Fibroblast of lung (primary cell): ENCODE results near the gene SAMD11. TPM values are rescaled to one million over a fixed set of nuclear protein-coding genes. Genes with fewer than 3 reads are reported as not detected.
"Not testable (repeated sequence)": the region's sequence is repeated elsewhere in the genome, so short reads cannot be mapped to it uniquely, and the experiment has no call there.

Source experiments
- DNase-seq, 2 donors: peaks; one replicate each; pipeline versions ENCODE4 v3.0.0 to v3.0.0-alpha.2; 2010; ENCODE audit warnings: low read depth in 2 of 2
- H2AFZ ChIP-seq: 2 replicates; pipeline ENCODE4 v1.5.1; 2012; ENCODE audit warnings: low read length, control low read depth, inconsistent platforms
- H3K27ac ChIP-seq: 2 replicates; pipeline ENCODE4 v1.5.1; 2011; ENCODE audit warnings: low read length, control low read depth; ENCODE audit not compliant: insufficient read depth
- H3K27me3 ChIP-seq: 2 replicates; pipeline ENCODE4 v1.5.1; 2011; ENCODE audit warnings: mild to moderate bottlenecking, low read length; ENCODE audit not compliant: control insufficient read depth, insufficient read depth
- H3K36me3 ChIP-seq: 2 replicates; pipeline ENCODE4 v1.5.1; 2011; ENCODE audit warnings: low read length; ENCODE audit not compliant: control insufficient read depth, insufficient read depth
- H3K4me1 ChIP-seq: 2 replicates; pipeline ENCODE4 v1.5.1; 2011; ENCODE audit warnings: low read length; ENCODE audit not compliant: control insufficient read depth, insufficient read depth; ENCODE audit errors: extremely low read depth
- H3K4me2 ChIP-seq: 2 replicates; pipeline ENCODE4 v1.5.1; 2011; ENCODE audit warnings: low read length, control low read depth; ENCODE audit not compliant: insufficient read depth; ENCODE audit errors: extremely low read depth
- H3K4me3 ChIP-seq, 4 experiments: fragments of 200-600 bp in 1 of 4; sonication (generic) in 1 of 4; replicated peaks in 1 of 4; 2 replicates each; pipeline ENCODE4 v1.5.1; 2011 to 2016; ENCODE audit warnings: low read length in 4 of 4, low read depth in 3 of 4, mild to moderate bottlenecking in 3 of 4, control low read depth in 2 of 4, inconsistent platforms in 1 of 4, mixed read lengths in 1 of 4; ENCODE audit not compliant: insufficient read depth in 1 of 4; ENCODE audit errors: control extremely low read depth in 1 of 4
- H3K79me2 ChIP-seq: 2 replicates; pipeline ENCODE4 v1.5.1; 2012; ENCODE audit warnings: mild to moderate bottlenecking, low read length, inconsistent platforms; ENCODE audit not compliant: control insufficient read depth, insufficient read depth
- H3K9ac ChIP-seq: 2 replicates; pipeline ENCODE4 v1.5.1; 2011; ENCODE audit warnings: mild to moderate bottlenecking, low read length, control low read depth; ENCODE audit not compliant: insufficient read depth
- H3K9me3 ChIP-seq: 2 replicates; pipeline ENCODE4 v1.5.1; 2012; ENCODE audit warnings: low read depth, low read length; ENCODE audit not compliant: control insufficient read depth, insufficient read depth
- H4K20me1 ChIP-seq: 2 replicates; pipeline ENCODE4 v1.5.1; 2011; ENCODE audit warnings: low read length; ENCODE audit not compliant: control insufficient read depth, insufficient read depth; ENCODE audit errors: extremely low read depth
- CTCF ChIP-seq, 2 donors: IDR thresholded peaks in 1 of 2; conservative IDR thresholded peaks in 1 of 2; 1 replicate in 1 of 2; 2 replicates in 1 of 2; pipeline ENCODE4 v1.5.1; 2011 to 2012; ENCODE audit warnings: low read length in 2 of 2, control low read depth in 1 of 2, inconsistent platforms in 1 of 2, low read depth in 1 of 2, mild to moderate bottlenecking in 1 of 2
- EZH2 ChIP-seq: IDR thresholded peaks from 2 replicates; pipeline ENCODE4 v1.5.1; 2012; ENCODE audit warnings: low read length, control low read depth, mild to moderate bottlenecking; ENCODE audit errors: missing control alignments
- polyA plus RNA-seq, 2 donors: library from polyadenylated mRNA; depleted of rRNA in 1 of 2; stranded (reverse) in 1 of 2; unstranded in 1 of 2; fragments of >200 nt; gene quantifications; 2 replicates each; pipeline ENCODE4 v1.2.1, GENCODE V29; 2011 to 2012; ENCODE audit warnings: missing spikeins in 1 of 2
- total RNA-seq: library from RNA; depleted of rRNA; stranded (reverse); fragments of >200 nt; gene quantifications from 2 replicates; pipeline ENCODE4 v1.2.1, GENCODE V29; 2014

The SAMD11 gene
- total and polyA plus RNA-seq, 2 donors (not counting 1 experiment from before 2014, with no cell fraction given): 0.40 to 3.8 TPM

DNA sequence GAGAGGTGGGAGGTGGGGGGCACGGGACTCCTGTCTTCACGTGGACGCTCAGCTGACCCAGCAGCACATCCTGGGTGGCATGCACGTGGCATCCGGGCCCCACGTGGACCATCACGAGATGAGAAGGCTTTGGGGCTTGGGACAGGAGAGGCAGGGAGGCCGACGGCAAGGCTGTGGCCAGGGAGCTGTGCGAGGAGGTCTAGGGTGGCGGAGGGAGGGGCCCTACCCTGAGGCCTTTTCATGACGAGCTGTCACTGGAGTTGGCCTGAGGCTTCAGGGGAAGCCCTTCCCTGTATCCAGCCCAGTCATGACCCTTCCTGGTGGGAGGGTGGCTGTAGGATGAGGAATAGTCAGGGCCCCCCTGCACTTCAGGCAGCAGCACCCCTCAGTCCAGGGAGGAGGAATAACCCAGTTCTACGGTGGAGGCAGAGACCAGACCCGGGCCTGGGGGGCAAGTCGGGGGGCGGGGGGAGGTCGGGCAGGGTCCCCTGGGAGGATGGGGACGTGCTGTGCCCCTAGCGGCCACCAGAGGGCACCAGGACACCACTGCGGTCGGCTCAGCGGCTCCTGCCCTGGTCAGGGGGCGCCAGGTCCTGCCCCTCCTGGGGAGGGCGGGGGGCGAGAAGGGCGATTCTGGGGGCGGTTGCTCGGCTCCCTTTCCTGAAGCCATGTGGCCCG lies 60.2 kb downstream of the SAMD11 start:
- Histone ChIP-seq H2AFZ (no peak overlapping the region), H3K9ac (no peak overlapping the region), H3K36me3 (no peaks in the 10 kb centered on the region), H4K20me1 (no peaks in the 10 kb centered on the region), H3K4me1 (no peaks in the 10 kb centered on the region), H3K9me3 (no peaks in the 10 kb centered on the region), H3K27me3 (peaks cover 8% of the 10 kb centered on the region), H3K27ac (no peak overlapping the region), H3K79me2 (no peaks in the 10 kb centered on the region), H3K4me3 (no peak overlapping the region), H3K4me2 (peak overlapping the region; percentile 59)
- no peak for DNase-seq
- TF ChIP-seq EZH2 (no peak), CTCF (conservative IDR thresholded peaks at IDR 0.05 in 1 of 2, IDR thresholded peaks at IDR 0.05 in 1 of 2; ENCODE audit: low read depth in 1 of 2, low read length in 2 of 2) (peak; percentile 54 to 66)

- H3K27me3 ChIP-seq: peaks cover 11% of the 10 kb centered on the region
- no peaks in the 10 kb centered on the region for H3K9me3 ChIP-seq
- no peak overlapping the region for H3K4me3 ChIP-seq
- TF ChIP-seq CTCF (conservative IDR thresholded peaks at IDR 0.05 in 1 of 2, IDR thresholded peaks at IDR 0.05 in 1 of 2; ENCODE audit: low read depth in 1 of 2, low read length in 2 of 2) (no peak), EZH2 (no peak)
- no peaks in the 10 kb centered on the region for H3K4me1 ChIP-seq
- H3K4me2 ChIP-seq: peak overlapping the region; percentile 59
- no peak overlapping the region for H3K27ac ChIP-seq
- DNase-seq: no peak
- no peak overlapping the region for H3K9ac ChIP-seq
- H3K36me3 ChIP-seq: no peaks in the 10 kb centered on the region
- H2AFZ ChIP-seq: no peak overlapping the region
- H3K79me2 ChIP-seq: no peaks in the 10 kb centered on the region
- H4K20me1 ChIP-seq: no peaks in the 10 kb centered on the region
These were observed 60.7 kb downstream of the SAMD11 start for GRCh38 chr1:984476-984814.

DNA sequence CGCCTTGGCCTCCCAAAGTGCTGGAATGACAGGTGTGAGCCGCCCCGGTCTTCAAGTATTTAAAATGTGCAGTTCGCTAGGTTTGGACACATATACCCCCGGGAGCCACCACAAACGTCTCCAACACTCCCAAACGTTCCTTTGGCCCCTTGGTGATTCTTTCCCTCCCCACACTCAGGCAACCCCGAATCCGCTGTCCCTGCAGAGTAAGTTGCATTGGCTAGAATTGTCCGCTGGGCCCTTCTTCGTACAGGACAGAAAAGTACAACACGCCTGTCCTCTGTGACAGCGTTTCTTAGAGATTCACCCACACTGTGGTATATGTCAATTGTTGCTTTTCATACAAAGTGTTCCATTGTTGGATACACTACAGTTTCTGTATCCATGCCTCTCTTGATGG lies 61.4 kb downstream of the SAMD11 start:
- peaks cover 12% of the 10 kb centered on the region for H3K27me3 ChIP-seq
- no peak for DNase-seq
- H3K79me2 ChIP-seq: no peaks in the 10 kb centered on the region
- H3K27ac ChIP-seq: no peak overlapping the region
- no peaks in the 10 kb centered on the region for H3K4me1 ChIP-seq
- H3K4me3 ChIP-seq: no peak overlapping the region
- H3K9me3 ChIP-seq: no peaks in the 10 kb centered on the region
- H3K4me2 ChIP-seq: no peak overlapping the region
- H3K9ac ChIP-seq: no peak overlapping the region
- H3K36me3 ChIP-seq: no peaks in the 10 kb centered on the region
- H2AFZ ChIP-seq: no peak overlapping the region
- H4K20me1 ChIP-seq: no peaks in the 10 kb centered on the region
- TF ChIP-seq CTCF (conservative IDR thresholded peaks at IDR 0.05 in 1 of 2, IDR thresholded peaks at IDR 0.05 in 1 of 2; ENCODE audit: low read depth in 1 of 2, low read length in 2 of 2) (no peak), EZH2 (no peak)

- not testable (repeated sequence) for H3K9ac ChIP-seq, H3K4me3 ChIP-seq, H3K27ac ChIP-seq, H4K20me1 ChIP-seq, H3K9me3 ChIP-seq, DNase-seq, H3K4me1 ChIP-seq, H2AFZ ChIP-seq, H3K4me2 ChIP-seq, H3K79me2 ChIP-seq, H3K36me3 ChIP-seq
- H3K27me3 ChIP-seq: peaks cover 10% of the 10 kb centered on the region
These were observed 64.3 kb downstream of the SAMD11 start for GRCh38 chr1:988061-988460.

DNA sequence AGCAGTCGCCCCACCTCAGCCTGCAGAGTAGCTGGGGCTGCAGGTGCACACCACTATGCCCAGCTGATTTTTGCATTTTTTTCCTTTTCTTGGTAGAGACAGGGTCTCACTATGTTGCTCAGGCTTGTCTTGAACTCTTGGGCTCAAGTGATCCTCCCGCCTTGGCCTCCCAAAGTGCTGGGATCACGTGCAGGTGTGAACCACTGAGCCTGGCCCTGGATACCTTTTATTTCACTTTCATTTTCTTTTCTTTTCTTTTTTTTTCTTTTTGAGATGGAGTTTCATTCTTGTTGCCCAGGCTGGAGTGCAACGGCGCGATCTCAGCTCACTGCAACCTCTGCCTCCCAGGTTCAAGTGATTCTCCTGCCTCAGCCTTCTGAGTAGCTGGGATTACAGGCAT lies 67.6 kb downstream of the SAMD11 start:
- H3K4me1 ChIP-seq, H3K36me3 ChIP-seq, H3K27ac ChIP-seq, H3K4me3 ChIP-seq, H3K9me3 ChIP-seq, DNase-seq, H4K20me1 ChIP-seq, H3K4me2 ChIP-seq, H3K9ac ChIP-seq, H2AFZ ChIP-seq, H3K79me2 ChIP-seq: not testable (repeated sequence)
- H3K27me3 ChIP-seq: peaks cover 12% of the 10 kb centered on the region
